Measurements from ENCODE around the gene MED31.

DNA sequence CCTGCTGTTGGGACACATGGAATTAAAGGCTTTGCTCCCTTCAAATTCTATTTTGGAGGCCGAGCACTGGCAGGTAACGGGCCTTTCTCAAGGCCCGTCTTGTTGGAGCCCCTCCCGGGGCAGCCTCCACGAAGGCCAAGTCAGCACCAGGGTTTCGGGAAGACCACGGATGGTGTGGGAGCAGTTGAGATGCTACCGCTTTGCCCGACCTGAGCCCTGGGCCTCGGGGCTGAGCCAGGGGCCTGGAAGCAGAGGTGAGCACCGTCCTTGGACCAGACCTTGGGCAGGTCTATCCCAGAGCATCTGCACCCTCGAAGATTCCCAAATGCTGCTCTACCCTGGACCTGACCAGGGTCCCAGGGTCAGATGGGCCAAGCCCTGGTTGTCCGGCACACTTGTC is 23.2 kb upstream of the MED31 start:
- TF ChIP-seq, protein P1, sequence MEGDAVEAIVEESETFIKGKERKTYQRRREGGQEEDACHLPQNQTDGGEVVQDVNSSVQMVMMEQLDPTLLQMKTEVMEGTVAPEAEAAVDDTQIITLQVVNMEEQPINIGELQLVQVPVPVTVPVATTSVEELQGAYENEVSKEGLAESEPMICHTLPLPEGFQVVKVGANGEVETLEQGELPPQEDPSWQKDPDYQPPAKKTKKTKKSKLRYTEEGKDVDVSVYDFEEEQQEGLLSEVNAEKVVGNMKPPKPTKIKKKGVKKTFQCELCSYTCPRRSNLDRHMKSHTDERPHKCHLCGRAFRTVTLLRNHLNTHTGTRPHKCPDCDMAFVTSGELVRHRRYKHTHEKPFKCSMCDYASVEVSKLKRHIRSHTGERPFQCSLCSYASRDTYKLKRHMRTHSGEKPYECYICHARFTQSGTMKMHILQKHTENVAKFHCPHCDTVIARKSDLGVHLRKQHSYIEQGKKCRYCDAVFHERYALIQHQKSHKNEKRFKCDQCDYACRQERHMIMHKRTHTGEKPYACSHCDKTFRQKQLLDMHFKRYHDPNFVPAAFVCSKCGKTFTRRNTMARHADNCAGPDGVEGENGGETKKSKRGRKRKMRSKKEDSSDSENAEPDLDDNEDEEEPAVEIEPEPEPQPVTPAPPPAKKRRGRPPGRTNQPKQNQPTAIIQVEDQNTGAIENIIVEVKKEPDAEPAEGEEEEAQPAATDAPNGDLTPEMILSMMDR (IDR thresholded peaks at IDR 0.05; ENCODE audit: insufficient read depth, low read depth, low read length), result no peak
- TF ChIP-seq EZH2 (IDR thresholded peaks at IDR 0.05; ENCODE audit: insufficient read depth, low read length), result no peak

Measured in astrocyte (in vitro differentiated cells and primary cell).